Suprapubic skin (tissue), 4 donors: ENCODE data around the gene EIF2S1. TPM values are rescaled to one million over a fixed set of nuclear protein-coding genes. Genes with fewer than 3 reads are reported as not detected.

Experiments
- DNase-seq, 2 donors: peaks; one replicate each; pipeline ENCODE4 v3.0.0-alpha.2; 2019; ENCODE audit warnings: low spot score in 2 of 2
- H3K27ac ChIP-seq: fragments of 200-600 bp; sonication (generic); one replicate; pipeline ENCODE4 v1.5.1; 2019
- H3K27me3 ChIP-seq: fragments of 200-600 bp; sonication (generic); one replicate; pipeline ENCODE4 v1.5.1; 2019
- H3K36me3 ChIP-seq: fragments of 200-600 bp; sonication (generic); one replicate; pipeline ENCODE4 v1.5.1; 2019
- H3K4me1 ChIP-seq: fragments of 200-600 bp; sonication (generic); one replicate; pipeline ENCODE4 v1.5.1; 2019
- H3K4me3 ChIP-seq: fragments of 200-600 bp; sonication (generic); one replicate; pipeline ENCODE4 v1.5.1; 2019; ENCODE audit warnings: mild to moderate bottlenecking
- H3K9me3 ChIP-seq: fragments of 200-600 bp; sonication (generic); one replicate; pipeline ENCODE4 v1.5.1; 2019
- CTCF ChIP-seq, 2 donors: fragments of 200-600 bp in 1 of 2; fragments of 450-650 bp in 1 of 2; sonication (generic) in 1 of 2; IDR thresholded peaks; one replicate each; pipeline ENCODE4 v1.5.1; 2016 to 2019; ENCODE audit warnings: antibody characterized with exemption in 2 of 2, mild to moderate bottlenecking in 1 of 2, moderate library complexity in 1 of 2
- EP300 ChIP-seq: sonication (generic); formaldehyde crosslinking; IDR thresholded peaks from one replicate; pipeline ENCODE4 v1.6.1; 2017; ENCODE audit warnings: antibody characterized with exemption
- POLR2A ChIP-seq, 2 donors: fragments of 450-650 bp; IDR thresholded peaks; one replicate each; pipeline ENCODE4 v1.6.1; 2017; ENCODE audit warnings: antibody characterized with exemption in 2 of 2, mild to moderate bottlenecking in 2 of 2, moderate library complexity in 2 of 2
- POLR2AphosphoS5 ChIP-seq, 3 donors: sonication (generic); formaldehyde crosslinking; IDR thresholded peaks; one replicate each; pipeline ENCODE4 v1.6.1; 2017; ENCODE audit warnings: antibody characterized with exemption in 3 of 3
- WGBS: methylation state at CpG from one replicate; pipeline ENCODE4 v1.1.5; 2018; 5-methylcytosine and 5-hydroxymethylcytosine counted together
- total RNA-seq, 4 donors: library from RNA; depleted of rRNA; stranded (reverse); fragments of >200 nt; gene quantifications; one replicate each; pipeline ENCODE4 v1.1.0, GENCODE V29; 2016

EIF2S1 gene
- total RNA-seq, 4 donors from 2014 or later = 54.1 to 89.9 (median 60.1) TPM

- Histone ChIP-seq H3K4me3 (no peak overlapping the region), H3K27me3 (peaks cover 6% of the 10 kb centered on the region), H3K27ac (no peak overlapping the region), H3K4me1 (peaks cover 20% of the 10 kb centered on the region), H3K9me3 (no peaks in the 10 kb centered on the region), H3K36me3 (no peaks in the 10 kb centered on the region)
- 55% methylated on average over 2 of the region's 2 CpGs for WGBS
- DNase-seq = no peak
- TF ChIP-seq POLR2AphosphoS5 (IDR thresholded peaks at IDR 0.05) (no peak), POLR2A (IDR thresholded peaks at IDR 0.05) (no peak), CTCF (IDR thresholded peaks at IDR 0.05) (no peak), EP300 (no peak)
Observed at GRCh38 chr14:67423424-67423823, 63.3 kb downstream of the EIF2S1 start.

GRCh38 chr14:67424539-67424938, 64.4 kb downstream of the EIF2S1 start:
- peaks cover 12% of the 10 kb centered on the region for H3K4me1 ChIP-seq
- peaks cover 6% of the 10 kb centered on the region for H3K27me3 ChIP-seq
- no peaks in the 10 kb centered on the region for H3K36me3 ChIP-seq
- H3K4me3 ChIP-seq = no peak overlapping the region
- no peaks in the 10 kb centered on the region for H3K9me3 ChIP-seq
- H3K27ac ChIP-seq = no peak overlapping the region
- TF ChIP-seq POLR2A (IDR thresholded peaks at IDR 0.05) (no peak), CTCF (IDR thresholded peaks at IDR 0.05) (no peak), POLR2AphosphoS5 (IDR thresholded peaks at IDR 0.05) (no peak), EP300 (no peak)
- 77% methylated on average over 3 of the region's 3 CpGs for whole genome bisulfite sequencing
- no peak for DNase-seq

- TF ChIP-seq POLR2AphosphoS5 (IDR thresholded peaks at IDR 0.05) = no peak
- TF ChIP-seq EP300 = no peak
- no peak for TF ChIP-seq POLR2A (IDR thresholded peaks at IDR 0.05)
- TF ChIP-seq CTCF (IDR thresholded peaks at IDR 0.05) = no peak
- H3K36me3 ChIP-seq = no peaks in the 10 kb centered on the region
- 80% methylated on average over 4 of the region's 4 CpGs for WGBS
- no peak overlapping the region for H3K27ac ChIP-seq
- peaks cover 6% of the 10 kb centered on the region for H3K27me3 ChIP-seq
- H3K4me3 ChIP-seq = no peak overlapping the region
- no peak for DNase-seq
- peaks cover 12% of the 10 kb centered on the region for H3K4me1 ChIP-seq
- H3K9me3 ChIP-seq = no peaks in the 10 kb centered on the region
Observed at GRCh38 chr14:67425608-67426007, 65.5 kb downstream of the EIF2S1 start.

GRCh38 chr14:67426161-67426560, 66.0 kb downstream of the EIF2S1 start:
- H3K4me1 ChIP-seq = peaks cover 12% of the 10 kb centered on the region
- no peak overlapping the region for H3K4me3 ChIP-seq
- no peak for DNase-seq
- H3K27me3 ChIP-seq = peaks cover 6% of the 10 kb centered on the region
- 80% methylated on average over 8 of the region's 8 CpGs for WGBS
- no peak overlapping the region for H3K27ac ChIP-seq
- no peaks in the 10 kb centered on the region for H3K36me3 ChIP-seq
- H3K9me3 ChIP-seq = no peaks in the 10 kb centered on the region
- TF ChIP-seq POLR2A (IDR thresholded peaks at IDR 0.05) (no peak), POLR2AphosphoS5 (IDR thresholded peaks at IDR 0.05) (no peak), EP300 (no peak), CTCF (IDR thresholded peaks at IDR 0.05) (no peak)

GRCh38 chr14:67426983-67427606, 67.0 kb downstream of the EIF2S1 start:
- no peak overlapping the region for H3K27ac ChIP-seq
- no peak for DNase-seq
- no peaks in the 10 kb centered on the region for H3K9me3 ChIP-seq
- WGBS = 34% methylated on average over 30 of the region's 30 CpGs
- TF ChIP-seq CTCF (IDR thresholded peaks at IDR 0.05) (peak; percentile 64 to 81), POLR2A (IDR thresholded peaks at IDR 0.05) (no peak)
- H3K4me1 ChIP-seq = peaks cover 12% of the 10 kb centered on the region
- no peak overlapping the region for H3K4me3 ChIP-seq
- H3K36me3 ChIP-seq = no peaks in the 10 kb centered on the region
- H3K27me3 ChIP-seq = peaks cover 6% of the 10 kb centered on the region
